HG03097 (cell line): Measurements from ENCODE around the gene SCN3A.

Source experiments
- ATAC-seq: cut with Tn5 transposase; IDR thresholded peaks from one replicate; pipeline ENCODE4 v1.9.1; 2021; ENCODE audit not compliant: unreplicated experiment, low FRiP score

Gene SCN3A

GRCh38 chr2:165058476-165059265 lies 145.2 kb downstream of the SCN3A start:
- ATAC-seq = no peak

DNA sequence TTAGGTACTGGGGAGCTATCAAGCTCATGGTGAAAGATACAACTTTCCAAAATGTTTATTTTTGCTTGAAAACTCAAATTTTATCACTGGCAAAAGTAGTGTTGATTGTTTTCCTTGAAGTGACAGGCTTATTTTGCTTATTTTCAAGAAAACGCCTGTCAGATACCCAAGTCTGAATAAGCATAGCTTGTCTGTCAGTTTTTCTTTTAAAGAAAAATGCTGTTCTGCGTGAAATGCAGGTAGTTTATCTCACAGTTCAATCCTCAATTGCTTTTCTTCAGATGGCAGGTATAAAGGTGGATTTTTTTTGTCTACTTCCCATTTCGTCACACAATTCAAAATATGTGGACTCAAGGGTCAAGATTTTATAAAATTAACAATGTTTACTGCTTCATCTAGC lies 145.9 kb downstream of the SCN3A start:
- no peak for ATAC-seq

- no peak for ATAC-seq
These were observed 146.5 kb downstream of the SCN3A start for GRCh38 chr2:165057308-165057707.

- no peak for ATAC-seq
These were observed 147.3 kb downstream of the SCN3A start for GRCh38 chr2:165056564-165056963.

DNA sequence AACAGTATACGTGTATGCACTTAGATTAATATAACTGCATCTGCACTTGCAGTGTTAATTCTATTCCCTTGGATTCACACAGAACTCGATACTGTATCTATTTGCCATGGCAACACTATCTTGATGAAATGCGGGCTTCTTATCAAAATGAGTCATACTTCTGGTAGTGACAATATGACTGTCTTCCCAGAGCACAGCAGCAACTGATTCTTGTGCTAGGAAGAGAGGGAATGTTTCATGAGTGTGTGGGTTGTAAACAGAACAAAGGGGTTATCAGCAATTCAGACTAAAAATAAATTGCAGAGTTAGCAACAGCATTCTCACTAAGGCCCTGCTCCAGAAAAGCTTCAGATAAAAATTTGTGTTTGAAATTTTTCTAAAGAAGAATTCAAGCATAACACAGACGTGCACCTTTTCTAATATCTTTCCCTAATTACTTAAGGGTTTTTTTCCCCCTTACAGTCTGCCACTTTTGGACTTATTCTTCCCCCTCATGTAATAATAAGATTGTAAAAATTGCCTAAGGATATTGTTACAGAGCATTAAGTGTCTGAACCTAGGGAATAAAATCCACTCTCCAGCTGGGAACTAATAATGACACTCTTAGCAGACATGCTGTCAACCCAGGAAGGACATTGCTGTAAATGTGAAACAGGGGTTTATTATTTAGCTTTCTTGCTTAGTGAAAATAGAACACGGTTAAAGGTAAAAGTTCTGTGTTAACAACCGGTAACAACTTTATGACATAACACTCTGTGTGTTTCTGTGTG lies 148.6 kb downstream of the SCN3A start:
- no peak for ATAC-seq

- no peak for ATAC-seq
These were observed 149.2 kb downstream of the SCN3A start for GRCh38 chr2:165054652-165055051.

GRCh38 chr2:165044505-165045303 lies 159.1 kb downstream of the SCN3A start:
- no peak for ATAC-seq
